LNCaP clone FGC (cell line): ENCODE measurements around the gene MACROD2.

Experiments
- DNase-seq: peaks from one replicate; pipeline ENCODE4 v3.0.0-alpha.2; 2011; ENCODE audit warnings: low read depth
- H3K4me3 ChIP-seq: 2 replicates; pipeline ENCODE4 v1.5.1; 2011; ENCODE audit warnings: mild to moderate bottlenecking, low read depth, low read length, control low read depth
- TF ChIP-seq, protein P1 (sequence below): IDR thresholded peaks from 2 replicates; pipeline ENCODE4 v1.5.1; 2012; ENCODE audit warnings: mild to moderate bottlenecking; ENCODE audit not compliant: control insufficient read depth, insufficient read depth; ENCODE audit errors: extremely low read depth

MACROD2 gene

DNA sequence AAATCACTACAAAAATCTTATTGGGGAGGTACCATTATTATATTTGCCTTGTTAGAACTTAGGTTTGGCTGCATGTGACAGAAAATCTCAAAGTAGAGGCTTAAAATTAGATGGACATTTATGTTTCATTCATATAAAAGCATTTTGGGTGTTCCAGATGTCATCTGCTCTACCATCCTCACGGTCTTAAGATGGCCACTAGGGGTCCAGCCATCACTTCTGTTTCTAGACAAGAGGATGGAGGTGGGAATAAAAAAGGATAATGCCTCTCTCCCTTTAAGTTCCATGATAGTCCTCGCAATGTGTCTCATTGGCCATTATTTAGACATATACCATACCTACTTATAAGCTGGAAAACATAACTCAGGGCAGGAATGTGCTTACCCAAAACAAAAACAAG, 1648.4 kb downstream of the MACROD2 start:
- DNase-seq, result no peak
- TF ChIP-seq, protein P1, sequence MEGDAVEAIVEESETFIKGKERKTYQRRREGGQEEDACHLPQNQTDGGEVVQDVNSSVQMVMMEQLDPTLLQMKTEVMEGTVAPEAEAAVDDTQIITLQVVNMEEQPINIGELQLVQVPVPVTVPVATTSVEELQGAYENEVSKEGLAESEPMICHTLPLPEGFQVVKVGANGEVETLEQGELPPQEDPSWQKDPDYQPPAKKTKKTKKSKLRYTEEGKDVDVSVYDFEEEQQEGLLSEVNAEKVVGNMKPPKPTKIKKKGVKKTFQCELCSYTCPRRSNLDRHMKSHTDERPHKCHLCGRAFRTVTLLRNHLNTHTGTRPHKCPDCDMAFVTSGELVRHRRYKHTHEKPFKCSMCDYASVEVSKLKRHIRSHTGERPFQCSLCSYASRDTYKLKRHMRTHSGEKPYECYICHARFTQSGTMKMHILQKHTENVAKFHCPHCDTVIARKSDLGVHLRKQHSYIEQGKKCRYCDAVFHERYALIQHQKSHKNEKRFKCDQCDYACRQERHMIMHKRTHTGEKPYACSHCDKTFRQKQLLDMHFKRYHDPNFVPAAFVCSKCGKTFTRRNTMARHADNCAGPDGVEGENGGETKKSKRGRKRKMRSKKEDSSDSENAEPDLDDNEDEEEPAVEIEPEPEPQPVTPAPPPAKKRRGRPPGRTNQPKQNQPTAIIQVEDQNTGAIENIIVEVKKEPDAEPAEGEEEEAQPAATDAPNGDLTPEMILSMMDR, result no peak
- H3K4me3 ChIP-seq, result no peak overlapping the region

DNA sequence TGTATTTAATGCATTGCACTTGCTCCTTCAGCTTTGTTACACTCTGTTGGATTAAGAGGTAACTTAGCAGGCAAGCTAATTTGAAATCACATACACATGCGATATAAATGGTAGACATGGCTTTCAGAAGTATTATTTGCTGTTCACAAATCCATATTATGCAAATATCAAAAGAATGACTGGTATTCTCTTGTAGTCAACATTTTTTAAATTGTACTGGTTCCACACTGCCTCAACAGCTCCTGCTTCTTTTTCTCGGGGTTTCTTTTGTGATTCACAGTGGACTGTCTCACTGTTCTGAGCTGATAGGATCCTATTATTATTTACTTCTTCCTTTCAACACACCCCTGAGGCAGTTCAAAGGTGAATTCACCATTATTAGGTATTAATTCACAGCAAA, 1650.5 kb downstream of the MACROD2 start:
- H3K4me3 ChIP-seq, result no peak overlapping the region
- TF ChIP-seq, protein P1, result no peak
- DNase-seq, result no peak

DNA sequence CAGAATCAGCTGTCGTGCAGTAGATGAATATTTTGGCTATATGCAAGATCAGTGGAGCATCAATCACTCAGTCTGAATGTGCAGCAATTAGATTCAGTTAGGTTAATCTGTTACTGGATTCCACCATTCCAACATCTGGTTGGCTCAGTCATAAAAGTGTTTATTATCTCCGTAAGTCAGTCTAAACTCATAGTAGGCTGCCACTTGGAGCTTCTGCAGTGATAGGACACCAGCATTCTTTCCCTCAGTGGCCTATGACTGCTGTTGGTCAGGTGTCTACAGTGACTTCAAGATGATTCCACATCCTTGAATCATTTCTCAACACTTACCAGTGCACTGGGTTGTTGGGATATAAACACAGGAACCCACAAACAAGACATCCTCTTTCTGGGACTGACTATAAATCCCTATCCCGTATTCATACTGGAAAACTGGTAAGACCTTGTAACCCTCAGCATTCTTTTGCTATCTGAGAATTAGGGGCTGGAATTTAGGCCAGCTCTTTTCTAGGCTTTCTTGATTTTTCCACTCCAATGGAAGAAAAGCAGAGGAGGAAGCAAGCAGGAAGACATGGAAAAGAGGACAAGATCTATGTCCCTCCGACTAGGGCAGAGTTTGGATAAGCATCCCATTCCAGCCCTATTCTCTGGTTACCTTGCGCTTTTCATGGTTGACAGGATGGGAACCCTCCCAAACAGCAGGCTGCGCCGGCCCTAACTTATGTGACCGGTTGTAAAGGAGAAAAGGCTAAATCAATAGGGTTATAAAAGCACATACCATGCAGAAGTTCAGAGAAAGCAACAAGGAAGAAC, 1658.3 kb downstream of the MACROD2 start:
- H3K4me3 ChIP-seq, result no peak overlapping the region
- no peak for DNase-seq
- TF ChIP-seq, protein P1, result no peak

DNA sequence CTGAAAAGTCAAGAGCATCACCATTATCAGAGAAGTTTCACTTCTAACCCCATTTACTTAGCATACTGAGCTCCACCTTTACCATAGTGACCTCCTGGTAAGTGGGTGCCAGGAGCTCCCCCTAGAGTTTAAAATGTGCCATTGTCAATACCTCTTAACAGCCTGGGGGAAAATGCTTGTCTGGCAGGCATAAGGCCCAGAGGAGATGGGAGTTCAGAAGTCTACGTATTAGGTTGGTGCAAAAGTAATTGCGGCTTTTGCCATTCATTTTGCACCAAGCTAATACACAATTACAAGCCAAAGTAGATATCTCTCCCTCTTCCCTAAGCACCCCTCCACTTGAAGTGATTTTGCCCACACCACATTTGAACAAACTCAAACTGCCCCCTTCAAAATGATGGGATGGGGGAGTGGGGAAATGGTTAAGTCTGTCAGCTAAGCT, 1658.9 kb downstream of the MACROD2 start:
- H3K4me3 ChIP-seq, result no peak overlapping the region
- DNase-seq, result peak; percentile 37
- TF ChIP-seq, protein P1, result peak; percentile 74

DNA sequence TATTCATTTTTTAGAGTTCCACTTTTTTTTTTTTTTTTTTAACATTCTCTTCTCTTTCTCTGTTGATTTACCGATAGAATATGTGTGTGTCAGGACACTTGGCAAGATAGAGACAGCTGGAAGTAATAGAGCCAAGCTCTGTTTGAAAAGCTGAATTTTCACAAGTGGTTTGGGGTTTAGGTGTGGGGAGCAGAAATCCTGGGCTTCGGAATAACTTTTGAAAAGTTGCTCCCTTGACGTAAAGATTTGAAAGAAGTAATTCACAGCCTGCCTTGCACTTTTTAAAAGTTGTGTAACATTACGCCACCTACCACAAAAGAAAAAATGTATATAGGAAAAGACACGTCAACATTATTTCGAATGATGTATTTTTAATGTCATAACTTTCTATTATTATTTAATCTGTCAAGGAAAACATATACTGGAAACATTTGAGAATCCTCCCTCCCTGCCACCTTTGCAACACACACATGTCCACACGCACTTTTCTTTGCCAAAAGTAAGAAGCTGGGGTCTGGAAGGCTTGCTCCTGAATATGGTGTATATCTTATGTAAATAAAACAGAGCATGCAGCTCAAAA, 1660.1 kb downstream of the MACROD2 start:
- TF ChIP-seq, protein P1, result no peak
- H3K4me3 ChIP-seq, result no peak overlapping the region

DNA sequence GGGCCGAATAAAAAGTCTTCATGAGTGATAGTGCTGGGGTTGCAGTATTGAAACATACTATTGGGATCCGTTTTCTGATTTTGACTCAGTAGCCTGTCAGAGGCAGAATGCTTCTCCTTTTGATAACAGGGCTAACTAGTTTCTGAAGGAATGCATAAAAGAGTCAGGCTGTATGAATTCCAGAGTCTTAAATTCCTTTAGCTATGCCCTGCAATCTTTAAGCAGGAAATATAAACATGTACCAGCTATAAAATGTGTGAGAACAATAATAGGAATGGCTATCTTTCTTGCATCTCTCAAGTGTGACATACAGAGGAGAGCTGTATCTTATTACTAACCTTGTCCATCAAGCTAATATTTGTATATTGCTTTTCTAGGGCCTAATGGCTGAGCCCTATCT, 1660.8 kb downstream of the MACROD2 start:
- TF ChIP-seq, protein P1, result no peak
- no peak overlapping the region for H3K4me3 ChIP-seq
- no peak for DNase-seq

More for the DNA sequence above, 1660.1 kb downstream of the MACROD2 start:
- DNase-seq, result no peak

DNA sequence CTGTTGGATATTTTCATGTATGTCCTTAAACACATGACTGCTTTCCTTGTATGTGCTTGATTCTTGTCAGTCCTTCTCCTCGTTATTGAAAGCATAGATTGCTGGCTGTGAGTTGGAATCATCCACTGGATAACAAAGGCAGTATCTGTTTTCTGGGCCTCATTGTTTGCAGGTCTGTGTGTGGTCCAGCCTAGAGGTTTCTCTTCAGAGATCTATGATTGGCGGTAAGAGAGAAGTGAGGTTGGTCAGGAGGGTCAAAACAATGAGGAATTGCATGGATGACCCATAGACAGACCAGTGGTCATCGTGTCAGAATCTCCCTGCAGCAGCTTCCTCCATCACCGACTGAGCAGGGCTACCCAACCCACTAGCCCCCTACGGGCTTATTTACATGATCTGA, 1663.0 kb downstream of the MACROD2 start:
- no peak for DNase-seq
- H3K4me3 ChIP-seq, result no peak overlapping the region
- TF ChIP-seq, protein P1, result no peak
